Measurements from ENCODE around the gene EPHB6. TPM values are rescaled to one million over a fixed set of nuclear protein-coding genes. Genes with fewer than 3 reads are reported as not detected.

Gene EPHB6
- total and polyA plus RNA-seq, 10 of the 15 experiments (the other 5 are each of a cell fraction or from before 2014, with no cell fraction given), result 0.06 to 1.3 (median 0.37) TPM; not detected in 2

- TF ChIP-seq, protein P1, sequence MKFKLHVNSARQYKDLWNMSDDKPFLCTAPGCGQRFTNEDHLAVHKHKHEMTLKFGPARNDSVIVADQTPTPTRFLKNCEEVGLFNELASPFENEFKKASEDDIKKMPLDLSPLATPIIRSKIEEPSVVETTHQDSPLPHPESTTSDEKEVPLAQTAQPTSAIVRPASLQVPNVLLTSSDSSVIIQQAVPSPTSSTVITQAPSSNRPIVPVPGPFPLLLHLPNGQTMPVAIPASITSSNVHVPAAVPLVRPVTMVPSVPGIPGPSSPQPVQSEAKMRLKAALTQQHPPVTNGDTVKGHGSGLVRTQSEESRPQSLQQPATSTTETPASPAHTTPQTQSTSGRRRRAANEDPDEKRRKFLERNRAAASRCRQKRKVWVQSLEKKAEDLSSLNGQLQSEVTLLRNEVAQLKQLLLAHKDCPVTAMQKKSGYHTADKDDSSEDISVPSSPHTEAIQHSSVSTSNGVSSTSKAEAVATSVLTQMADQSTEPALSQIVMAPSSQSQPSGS (IDR thresholded peaks at IDR 0.05; ENCODE audit: low read length), result no peak
- TF ChIP-seq POU2F2 (IDR thresholded peaks at IDR 0.05; ENCODE audit: borderline replicate concordance, low read depth, low read length) (no peak), EGR1 (IDR thresholded peaks at IDR 0.05; ENCODE audit: borderline replicate concordance in 1 of 2, low read depth in 2 of 2, low read length in 2 of 2) (no peak), GABPA (IDR thresholded peaks at IDR 0.05; ENCODE audit: low read depth) (no peak), LARP7 (IDR thresholded peaks at IDR 0.05) (no peak), RELA (IDR thresholded peaks at IDR 0.05; ENCODE audit: borderline replicate concordance, partially characterized antibody) (no peak), MEF2A (IDR thresholded peaks at IDR 0.05; ENCODE audit: insufficient read depth, low read depth, low read length) (no peak), ZNF592 (IDR thresholded peaks at IDR 0.05) (no peak), NFIC (IDR thresholded peaks at IDR 0.05; ENCODE audit: low read depth, low read length) (no peak), BHLHE40 (IDR thresholded peaks at IDR 0.05; ENCODE audit: borderline replicate concordance in 1 of 2, low read depth in 2 of 2, low read length in 1 of 2) (no peak), SMAD5 (IDR thresholded peaks at IDR 0.05; ENCODE audit: low read depth) (no peak), SMAD1 (IDR thresholded peaks at IDR 0.05; ENCODE audit: low read depth, partially characterized antibody) (no peak), NR2C1 (IDR thresholded peaks at IDR 0.05) (no peak), RB1 (IDR thresholded peaks at IDR 0.05; ENCODE audit: borderline replicate concordance) (no peak)
- TF ChIP-seq, protein P2, sequence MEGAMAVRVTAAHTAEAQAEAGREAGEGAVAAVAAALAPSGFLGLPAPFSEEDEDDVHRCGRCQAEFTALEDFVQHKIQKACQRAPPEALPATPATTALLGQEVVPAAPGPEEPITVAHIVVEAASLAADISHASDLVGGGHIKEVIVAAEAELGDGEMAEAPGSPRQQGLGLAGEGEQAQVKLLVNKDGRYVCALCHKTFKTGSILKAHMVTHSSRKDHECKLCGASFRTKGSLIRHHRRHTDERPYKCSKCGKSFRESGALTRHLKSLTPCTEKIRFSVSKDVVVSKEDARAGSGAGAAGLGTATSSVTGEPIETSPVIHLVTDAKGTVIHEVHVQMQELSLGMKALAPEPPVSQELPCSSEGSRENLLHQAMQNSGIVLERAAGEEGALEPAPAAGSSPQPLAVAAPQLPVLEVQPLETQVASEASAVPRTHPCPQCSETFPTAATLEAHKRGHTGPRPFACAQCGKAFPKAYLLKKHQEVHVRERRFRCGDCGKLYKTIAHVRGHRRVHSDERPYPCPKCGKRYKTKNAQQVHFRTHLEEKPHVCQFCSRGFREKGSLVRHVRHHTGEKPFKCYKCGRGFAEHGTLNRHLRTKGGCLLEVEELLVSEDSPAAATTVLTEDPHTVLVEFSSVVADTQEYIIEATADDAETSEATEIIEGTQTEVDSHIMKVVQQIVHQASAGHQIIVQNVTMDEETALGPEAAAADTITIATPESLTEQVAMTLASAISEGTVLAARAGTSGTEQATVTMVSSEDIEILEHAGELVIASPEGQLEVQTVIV (IDR thresholded peaks at IDR 0.05; ENCODE audit: borderline replicate concordance, partially characterized antibody), result no peak
Observed at GRCh38 chr7:142857625-142858024, 2.7 kb downstream of the EPHB6 start (continued).
